Measurements from ENCODE around the gene TNNC2. TPM values are rescaled to one million over a fixed set of nuclear protein-coding genes. Genes with fewer than 3 reads are reported as not detected.
"Not testable (repeated sequence)": the region's sequence is repeated elsewhere in the genome, so short reads cannot be mapped to it uniquely, and the experiment has no call there.

TNNC2 gene
- total RNA-seq (1 to 10 TPM; 1.2 to 1.5 TPM), total RNA-seq (0 to 0.81 (median 0.12) reads per million in 172 experiments)
- not detected for polyA plus RNA-seq (2013, experiment 1 of 2)
- 173 TPM for polyA plus RNA-seq (2013, experiment 2 of 2)

GRCh38 chr20:45827030-45827652 is at the start of gene TNNC2:
TSS of gene TNNC2 (minus strand) at chr20:45827312. CDS start at chr20:45827248, 64 bp downstream.
- no peak within 1 kb of the TSS for H3K27ac Mint-ChIP-seq
- DNase-seq: no peak
- Histone ChIP-seq H3K27me3 (ENCODE audit: control insufficient read depth in 1 of 2, insufficient read depth in 2 of 2, low read length in 2 of 2) (peaks cover 11 to 16% of the 10 kb centered on the region in 2 experiments), H3K36me3 (ENCODE audit: insufficient read depth, low read length) (no peaks in the 10 kb centered on the region), H3K4me3 (ENCODE audit: low read length) (no peak within 1 kb of the TSS), H3K27ac (ENCODE audit: low read depth in 1 of 2, low read length in 2 of 2) (no peak within 1 kb of the TSS), H3K4me1 (ENCODE audit: insufficient read depth, low read length) (peaks cover 17% of the 10 kb centered on the region), H3K9me3 (ENCODE audit: control insufficient read depth in 1 of 2, insufficient read depth in 1 of 2, low read length in 2 of 2) (peaks cover 0 to 12% of the 10 kb centered on the region in 2 experiments)
- peaks cover 29% of the 10 kb centered on the region for H3K27me3 Mint-ChIP-seq
- intact Hi-C loops (cut with DNase I, micrococcal nuclease): no loop called here
- no peaks in the 10 kb centered on the region for H3K9me3 Mint-ChIP-seq
- peaks cover 10% of the 10 kb centered on the region for H3K4me1 Mint-ChIP-seq (ENCODE audit: low read depth)
- no peak within 1 kb of the TSS for H3K4me3 Mint-ChIP-seq
- no peak for ATAC-seq (ENCODE audit: poor library complexity)
- TF ChIP-seq CTCF (IDR thresholded peaks at IDR 0.05): no peak
- ChIA-PET CTCF (no interaction called here), POLR2A (no interaction called here)
- H3K36me3 Mint-ChIP-seq (ENCODE audit: low read depth): no peaks in the 10 kb centered on the region

- peaks cover 7% of the 10 kb centered on the region for H3K36me3 Mint-ChIP-seq (ENCODE audit: low read depth)
- DNase-seq: no peak
- ChIA-PET CTCF (interaction anchor here (0.7 kb wide), 2 partner anchors 50 to 59 kb away, joined by 4 to 6 read pairs; no protein-coding TSS in a partner anchor), POLR2A (no interaction called here)
- no peak for ATAC-seq (ENCODE audit: poor library complexity)
- H3K27me3 Mint-ChIP-seq: no peaks in the 10 kb centered on the region
- peaks cover 16% of the 10 kb centered on the region for H3K36me3 ChIP-seq (ENCODE audit: insufficient read depth, low read length)
- no peaks in the 10 kb centered on the region for H3K4me1 Mint-ChIP-seq (ENCODE audit: low read depth)
- H3K4me3 ChIP-seq (ENCODE audit: low read length): no peak overlapping the region
- no peak overlapping the region for H3K27ac Mint-ChIP-seq
- no peaks in the 10 kb centered on the region for H3K9me3 Mint-ChIP-seq
- H3K4me1 ChIP-seq (ENCODE audit: insufficient read depth, low read length): no peaks in the 10 kb centered on the region
- no peaks in the 10 kb centered on the region for H3K9me3 ChIP-seq (ENCODE audit: control insufficient read depth in 1 of 2, insufficient read depth in 1 of 2, low read length in 2 of 2)
- no peak for TF ChIP-seq CTCF (IDR thresholded peaks at IDR 0.05)
- H3K27ac ChIP-seq (ENCODE audit: low read depth in 1 of 2, low read length in 2 of 2): no peak overlapping the region
- H3K4me3 Mint-ChIP-seq: no peak overlapping the region
- no peaks in the 10 kb centered on the region for H3K27me3 ChIP-seq (ENCODE audit: control insufficient read depth in 1 of 2, insufficient read depth in 2 of 2, low read length in 2 of 2)
- intact Hi-C loops (cut with DNase I, micrococcal nuclease): no loop called here
These were observed 47.5 kb upstream of the TNNC2 start for GRCh38 chr20:45874576-45874975.

- H3K36me3 Mint-ChIP-seq (ENCODE audit: low read depth); H3K4me3 Mint-ChIP-seq; H3K27me3 Mint-ChIP-seq; POLR2A ChIA-PET; H3K27ac Mint-ChIP-seq; ATAC-seq (ENCODE audit: poor library complexity); H3K4me1 Mint-ChIP-seq (ENCODE audit: low read depth); DNase-seq; intact Hi-C loops (cut with DNase I, micrococcal nuclease); H3K4me1 ChIP-seq (ENCODE audit: insufficient read depth, low read length); H3K27me3 ChIP-seq (ENCODE audit: control insufficient read depth in 1 of 2, insufficient read depth in 2 of 2, low read length in 2 of 2); H3K9me3 ChIP-seq (ENCODE audit: control insufficient read depth in 1 of 2, insufficient read depth in 1 of 2, low read length in 2 of 2); H3K27ac ChIP-seq (ENCODE audit: low read depth in 1 of 2, low read length in 2 of 2); H3K9me3 Mint-ChIP-seq; H3K4me3 ChIP-seq (ENCODE audit: low read length): not testable (repeated sequence)
- H3K36me3 ChIP-seq (ENCODE audit: insufficient read depth, low read length): peaks cover 16% of the 10 kb centered on the region
- CTCF ChIA-PET: interaction anchor here (0.7 kb wide), 1 partner anchor 50 kb away, joined by 4 read pairs; no protein-coding TSS in a partner anchor
These were observed 47.0 kb upstream of the TNNC2 start for GRCh38 chr20:45874104-45874481.

Measured in CD4-positive, alpha-beta T cell (primary cell).